ENCODE measurements around the gene PRKCH.

The PRKCH gene

DNA sequence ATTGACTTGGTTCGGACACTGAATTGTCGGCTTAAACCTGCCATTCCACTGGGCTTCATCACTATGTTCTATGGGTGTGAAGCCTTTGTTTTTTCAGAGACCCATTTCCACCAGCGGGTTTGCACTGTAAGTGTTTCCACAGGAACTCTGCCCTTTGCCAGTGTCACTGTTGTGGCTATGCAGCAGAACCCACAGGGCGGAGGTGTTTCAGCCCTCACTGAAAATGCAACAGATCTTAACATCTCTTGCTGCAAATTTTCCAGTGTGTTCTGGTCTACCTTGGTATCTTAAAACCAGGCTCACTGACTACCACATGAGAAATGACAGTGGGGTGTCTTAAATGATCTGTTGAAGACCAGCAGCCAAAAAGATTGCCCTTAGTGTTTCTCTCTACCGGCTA is 21.1 kb downstream of the PRKCH start:
- Histone ChIP-seq H3K9me3 (ENCODE audit: insufficient read depth, low read depth, low read length) (no peaks in the 10 kb centered on the region), H3K36me3 (ENCODE audit: insufficient read depth, low read length) (no peaks in the 10 kb centered on the region), H3K9ac (ENCODE audit: low read depth, low read length, poor library complexity, severe bottlenecking) (peak overlapping the region; percentile 46), H4K20me1 (ENCODE audit: insufficient read depth, low read length, poor library complexity, severe bottlenecking) (peaks cover 64% of the 10 kb centered on the region), H3K79me2 (ENCODE audit: insufficient read depth, low read length) (peaks cover 97% of the 10 kb centered on the region), H3F3A (ENCODE audit: low read depth) (0 out of 2 replicates have a peak, but pooled peaks cover 2% of the 10 kb centered on the region), H3K27me3 (ENCODE audit: insufficient read depth, low read length, poor library complexity, severe bottlenecking) (no peaks in the 10 kb centered on the region), H3K4me3 (ENCODE audit: low read length, poor library complexity, severe bottlenecking) (peak overlapping the region; percentile 40), H3K4me2 (ENCODE audit: low read depth, low read length, poor library complexity, severe bottlenecking) (peak overlapping the region; percentile 58), H2AFZ (ENCODE audit: low read length) (no peak overlapping the region), H3K4me1 (ENCODE audit: insufficient read depth, low read length, poor library complexity, severe bottlenecking) (peaks cover 77% of the 10 kb centered on the region), H3K9me2 (replicated peaks; ENCODE audit: low read depth, low read length) (no peaks in the 10 kb centered on the region)
- no peak for TF ChIP-seq EZH2phosphoT487 (IDR thresholded peaks at IDR 0.05; ENCODE audit: borderline replicate concordance)
- TF ChIP-seq, protein P1, sequence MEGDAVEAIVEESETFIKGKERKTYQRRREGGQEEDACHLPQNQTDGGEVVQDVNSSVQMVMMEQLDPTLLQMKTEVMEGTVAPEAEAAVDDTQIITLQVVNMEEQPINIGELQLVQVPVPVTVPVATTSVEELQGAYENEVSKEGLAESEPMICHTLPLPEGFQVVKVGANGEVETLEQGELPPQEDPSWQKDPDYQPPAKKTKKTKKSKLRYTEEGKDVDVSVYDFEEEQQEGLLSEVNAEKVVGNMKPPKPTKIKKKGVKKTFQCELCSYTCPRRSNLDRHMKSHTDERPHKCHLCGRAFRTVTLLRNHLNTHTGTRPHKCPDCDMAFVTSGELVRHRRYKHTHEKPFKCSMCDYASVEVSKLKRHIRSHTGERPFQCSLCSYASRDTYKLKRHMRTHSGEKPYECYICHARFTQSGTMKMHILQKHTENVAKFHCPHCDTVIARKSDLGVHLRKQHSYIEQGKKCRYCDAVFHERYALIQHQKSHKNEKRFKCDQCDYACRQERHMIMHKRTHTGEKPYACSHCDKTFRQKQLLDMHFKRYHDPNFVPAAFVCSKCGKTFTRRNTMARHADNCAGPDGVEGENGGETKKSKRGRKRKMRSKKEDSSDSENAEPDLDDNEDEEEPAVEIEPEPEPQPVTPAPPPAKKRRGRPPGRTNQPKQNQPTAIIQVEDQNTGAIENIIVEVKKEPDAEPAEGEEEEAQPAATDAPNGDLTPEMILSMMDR (conservative IDR thresholded peaks at IDR 0.05; ENCODE audit: low read length): no peak

DNA sequence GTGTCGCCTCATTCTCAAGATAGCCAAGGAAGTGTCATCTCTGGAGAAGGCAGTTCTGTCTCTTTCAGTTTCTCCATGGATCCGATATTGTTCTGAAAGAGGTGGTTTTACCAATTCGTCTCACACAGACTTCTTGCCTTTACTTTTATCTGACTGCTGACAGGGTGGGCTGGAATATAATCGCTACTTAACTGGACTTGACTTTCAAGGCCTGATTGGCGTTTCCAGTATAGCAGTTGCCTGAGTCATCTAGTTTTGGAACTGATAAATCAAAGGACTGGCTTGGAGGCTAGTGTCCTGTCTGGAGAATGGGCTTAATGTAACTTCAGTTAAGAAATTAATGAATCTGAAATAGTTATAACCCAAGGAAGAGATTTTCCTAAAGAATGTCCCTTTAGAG is 21.6 kb downstream of the PRKCH start:
- TF ChIP-seq EZH2phosphoT487 (IDR thresholded peaks at IDR 0.05; ENCODE audit: borderline replicate concordance): no peak
- TF ChIP-seq, protein P1 (conservative IDR thresholded peaks at IDR 0.05; ENCODE audit: low read length): no peak
- Histone ChIP-seq H3K4me1 (ENCODE audit: insufficient read depth, low read length, poor library complexity, severe bottlenecking) (peaks cover 77% of the 10 kb centered on the region), H3F3A (ENCODE audit: low read depth) (0 out of 2 replicates have a peak, but pooled peaks cover 2% of the 10 kb centered on the region), H3K9me2 (replicated peaks; ENCODE audit: low read depth, low read length) (no peaks in the 10 kb centered on the region), H3K4me2 (ENCODE audit: low read depth, low read length, poor library complexity, severe bottlenecking) (peak overlapping the region; percentile 58), H3K4me3 (ENCODE audit: low read length, poor library complexity, severe bottlenecking) (peak overlapping the region; percentile 40), H3K79me2 (ENCODE audit: insufficient read depth, low read length) (peaks cover 97% of the 10 kb centered on the region), H3K9me3 (ENCODE audit: insufficient read depth, low read depth, low read length) (no peaks in the 10 kb centered on the region), H3K27me3 (ENCODE audit: insufficient read depth, low read length, poor library complexity, severe bottlenecking) (no peaks in the 10 kb centered on the region), H3K36me3 (ENCODE audit: insufficient read depth, low read length) (no peaks in the 10 kb centered on the region), H2AFZ (ENCODE audit: low read length) (no peak overlapping the region), H3K9ac (ENCODE audit: low read depth, low read length, poor library complexity, severe bottlenecking) (peak overlapping the region; percentile 46), H4K20me1 (ENCODE audit: insufficient read depth, low read length, poor library complexity, severe bottlenecking) (peaks cover 65% of the 10 kb centered on the region)

DNA sequence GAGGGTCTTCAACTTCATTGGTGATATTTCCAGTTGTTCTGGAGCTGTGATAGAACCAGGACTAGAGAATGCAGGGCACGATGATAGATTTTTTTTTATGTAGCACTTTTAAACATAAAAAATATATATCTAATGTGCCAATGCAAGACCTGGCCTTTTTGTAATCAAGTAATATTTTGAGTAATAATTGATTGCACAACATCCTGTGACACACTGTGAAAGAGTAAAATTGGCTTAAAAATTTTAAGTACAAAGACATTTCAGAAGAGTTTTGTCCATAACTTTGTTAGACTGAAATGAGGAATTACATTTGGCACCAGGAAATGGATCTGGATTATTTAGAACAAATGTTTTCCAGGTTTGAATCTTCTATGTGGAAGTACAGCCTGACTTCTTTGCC is 22.1 kb downstream of the PRKCH start:
- H3K4me2 ChIP-seq (ENCODE audit: low read depth, low read length, poor library complexity, severe bottlenecking): peak overlapping the region; percentile 58

More for the DNA sequence above, 22.1 kb downstream of the PRKCH start:
- peaks cover 77% of the 10 kb centered on the region for H3K4me1 ChIP-seq (ENCODE audit: insufficient read depth, low read length, poor library complexity, severe bottlenecking)
- H2AFZ ChIP-seq (ENCODE audit: low read length): no peak overlapping the region
- no peak for TF ChIP-seq EZH2phosphoT487 (IDR thresholded peaks at IDR 0.05; ENCODE audit: borderline replicate concordance)
- TF ChIP-seq, protein P1 (conservative IDR thresholded peaks at IDR 0.05; ENCODE audit: low read length): no peak
- peaks cover 66% of the 10 kb centered on the region for H4K20me1 ChIP-seq (ENCODE audit: insufficient read depth, low read length, poor library complexity, severe bottlenecking)
- H3K4me3 ChIP-seq (ENCODE audit: low read length, poor library complexity, severe bottlenecking): no peak overlapping the region
- H3K9me2 ChIP-seq (replicated peaks; ENCODE audit: low read depth, low read length): no peaks in the 10 kb centered on the region
- peaks cover 97% of the 10 kb centered on the region for H3K79me2 ChIP-seq (ENCODE audit: insufficient read depth, low read length)
- H3K9ac ChIP-seq (ENCODE audit: low read depth, low read length, poor library complexity, severe bottlenecking): peak overlapping the region; percentile 46
- no peaks in the 10 kb centered on the region for H3K27me3 ChIP-seq (ENCODE audit: insufficient read depth, low read length, poor library complexity, severe bottlenecking)
- 0 out of 2 replicates have a peak, but pooled peaks cover 2% of the 10 kb centered on the region for H3F3A ChIP-seq (ENCODE audit: low read depth)
- H3K9me3 ChIP-seq (ENCODE audit: insufficient read depth, low read depth, low read length): no peaks in the 10 kb centered on the region
- no peaks in the 10 kb centered on the region for H3K36me3 ChIP-seq (ENCODE audit: insufficient read depth, low read length)

Data from Loucy (cell line).